SKM-1 treated with dmso at 0.1 percent for 144 hours (cell line): ENCODE measurements around the gene ACOT8.
"Not testable (repeated sequence)": the region's sequence is repeated elsewhere in the genome, so short reads cannot be mapped to it uniquely, and the experiment has no call there.

Experiments used
- DNase-seq: peaks from one replicate; lab custom pipeline; 2025; ENCODE audit not compliant: unreplicated experiment; lab: John Stamatoyannopoulos, UW

The ACOT8 gene

DNA sequence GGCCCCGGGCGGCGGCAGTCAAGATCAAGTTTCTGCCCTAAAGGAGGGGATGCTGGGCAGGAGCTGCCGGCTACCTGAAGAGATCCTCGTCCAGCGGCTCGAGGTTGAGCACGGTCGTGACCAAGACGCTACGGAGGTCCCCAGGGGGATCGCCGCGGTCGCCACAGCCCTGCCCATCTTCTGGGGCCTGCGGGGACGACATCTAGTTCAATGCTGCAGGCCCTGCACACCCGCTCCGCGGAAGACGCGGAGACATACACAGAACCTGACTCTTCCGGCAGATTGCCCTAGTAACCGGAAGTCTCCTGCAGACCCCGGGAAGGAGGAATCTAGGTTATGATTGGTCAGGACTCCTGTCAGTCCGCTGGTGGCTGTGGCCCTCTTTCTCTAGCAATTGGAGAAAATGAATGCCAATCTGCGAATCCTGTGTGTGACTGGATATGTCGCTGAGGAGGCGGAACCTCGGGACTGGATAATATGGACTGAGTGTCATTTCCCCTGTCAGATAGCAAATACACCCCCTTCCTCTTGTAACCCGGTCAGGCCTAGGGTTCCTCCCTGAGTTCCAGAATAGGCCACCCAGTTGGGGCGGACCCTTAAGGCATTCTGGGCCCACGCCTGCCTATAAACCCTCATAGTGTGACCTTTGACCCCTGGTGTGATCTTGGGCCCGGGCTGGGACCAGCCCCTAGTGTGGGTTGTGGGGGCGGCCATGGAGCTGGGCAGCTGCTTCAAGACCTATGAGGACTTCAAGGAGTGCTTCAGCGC is at the start of gene ACOT8, which contains the start of gene ZSWIM3:
ACOT8 (minus strand) TSS at position 279 of the 768 bp plus-strand sequence; CDS start at position 202, 77 bp downstream.
ZSWIM3 (plus strand) TSS at position 501 of the 768 bp plus-strand sequence; CDS start at position 713, 212 bp downstream.
- DNase-seq = peak; percentile 98

DNA sequence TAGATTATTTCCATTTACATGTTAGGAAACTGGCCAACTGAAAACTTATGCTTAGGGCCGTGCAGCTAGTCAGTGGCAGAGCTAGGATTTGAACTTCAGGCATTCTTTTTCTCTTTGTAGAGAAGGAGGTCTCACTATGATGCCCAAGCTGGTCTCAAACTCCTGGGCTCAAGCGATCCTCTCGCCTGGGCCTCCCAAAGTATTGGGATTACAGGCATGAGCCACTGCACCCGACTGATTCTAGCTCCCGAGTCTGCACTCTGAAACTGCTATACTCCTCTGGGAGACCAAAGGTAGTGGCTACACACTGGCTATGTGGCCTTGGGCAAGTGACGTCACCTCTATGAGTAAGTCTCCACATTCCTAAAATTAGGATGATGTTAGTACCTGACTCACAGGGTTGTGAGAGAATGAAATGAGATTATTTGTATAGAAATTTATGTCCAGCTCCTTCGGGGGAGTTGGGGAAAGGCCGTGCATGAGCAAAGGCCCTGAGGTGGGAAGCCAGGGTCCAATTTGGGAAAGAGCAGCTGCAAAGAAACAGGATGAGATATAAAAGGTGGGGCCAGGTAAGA is 48.4 kb upstream of the ACOT8 start:
- no peak for DNase-seq

DNA sequence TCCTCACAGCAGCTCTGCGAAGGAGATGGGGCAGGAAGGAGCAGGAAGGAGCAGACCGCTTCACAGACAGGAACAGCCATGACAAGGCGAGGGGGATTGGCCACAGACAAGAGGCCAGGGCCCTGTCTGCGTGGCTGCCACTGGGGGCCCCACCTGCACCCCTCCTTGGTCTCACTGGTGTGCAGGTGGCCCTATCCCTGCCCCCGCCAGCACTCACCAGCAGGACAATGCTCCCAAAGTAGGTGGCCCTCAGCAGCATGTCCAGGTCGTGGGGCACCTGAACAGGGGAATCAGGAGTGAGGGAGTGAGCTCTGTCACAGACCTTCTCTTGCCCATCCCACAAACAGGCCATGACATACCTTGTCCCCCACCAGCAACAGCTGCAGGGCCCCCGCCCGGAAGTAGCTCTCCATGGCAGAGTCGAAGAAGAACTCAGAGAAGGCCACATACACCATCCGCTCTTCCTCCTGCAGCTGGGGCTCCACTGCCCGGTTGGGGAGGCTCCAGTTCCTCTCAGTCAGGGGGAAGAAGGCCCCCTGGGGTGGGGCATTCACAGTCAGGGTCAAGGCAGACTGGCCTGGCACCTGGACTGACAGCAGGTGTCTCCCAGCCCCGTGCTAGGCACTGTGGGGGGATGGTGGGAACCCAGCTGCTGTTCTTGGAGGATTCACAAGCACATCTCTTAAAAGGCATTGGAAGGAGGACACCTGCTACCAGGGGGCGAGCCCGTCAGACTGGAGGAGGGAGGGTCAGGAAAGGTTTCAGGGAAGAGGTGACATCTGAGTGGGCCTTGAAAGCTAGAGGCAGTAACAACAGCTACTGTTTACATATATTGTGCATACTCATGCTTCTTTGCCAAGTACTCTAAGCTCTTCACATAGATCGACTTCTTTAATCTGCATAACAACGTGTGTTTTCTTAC is 47.7 kb upstream of the ACOT8 start:
- DNase-seq = no peak

DNA sequence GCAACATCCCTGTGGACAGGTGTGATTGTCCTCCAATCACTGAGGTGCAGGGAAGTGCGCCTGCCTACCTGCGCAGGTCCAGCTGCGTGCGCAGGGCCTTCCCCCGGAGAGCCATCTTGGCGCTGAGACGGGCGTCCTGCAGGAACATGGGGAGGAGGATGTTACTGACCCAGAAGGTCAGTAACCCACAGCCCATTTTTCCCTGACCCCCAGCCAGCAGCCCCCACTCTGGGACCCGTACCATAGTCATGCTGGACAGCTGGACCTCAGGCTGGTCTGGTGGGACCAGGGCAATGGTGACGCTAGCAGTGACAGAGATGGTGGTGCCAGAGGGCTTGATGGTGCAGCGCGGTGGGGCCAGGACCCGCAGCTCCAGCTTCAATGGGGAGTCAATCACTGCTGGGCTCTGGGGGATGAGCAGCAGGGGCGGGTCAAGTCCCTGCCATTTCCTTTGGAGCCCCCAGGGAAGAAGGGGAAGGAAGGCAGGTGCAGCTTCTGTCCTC is 45.1 kb upstream of the ACOT8 start:
- no peak for DNase-seq

DNA sequence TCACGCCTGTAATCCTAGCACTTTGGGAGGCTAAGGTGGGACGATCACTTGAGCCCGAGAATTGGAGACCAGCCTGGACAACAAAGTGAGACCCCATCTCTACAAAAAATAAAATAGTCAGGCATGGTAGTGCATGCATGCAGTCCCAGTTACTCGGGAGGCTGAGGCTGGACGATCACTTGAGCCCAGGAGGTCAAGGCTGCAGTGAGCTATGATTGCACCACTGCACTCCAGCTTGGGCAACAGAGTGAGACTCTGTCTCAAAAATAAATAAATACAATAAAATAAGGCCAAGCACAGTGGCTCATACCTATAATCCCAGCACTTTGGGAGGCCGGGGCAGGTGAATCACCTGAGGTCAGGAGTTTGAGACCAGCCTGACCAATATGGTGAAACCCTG is 44.1 kb upstream of the ACOT8 start:
- not testable (repeated sequence) for DNase-seq

DNA sequence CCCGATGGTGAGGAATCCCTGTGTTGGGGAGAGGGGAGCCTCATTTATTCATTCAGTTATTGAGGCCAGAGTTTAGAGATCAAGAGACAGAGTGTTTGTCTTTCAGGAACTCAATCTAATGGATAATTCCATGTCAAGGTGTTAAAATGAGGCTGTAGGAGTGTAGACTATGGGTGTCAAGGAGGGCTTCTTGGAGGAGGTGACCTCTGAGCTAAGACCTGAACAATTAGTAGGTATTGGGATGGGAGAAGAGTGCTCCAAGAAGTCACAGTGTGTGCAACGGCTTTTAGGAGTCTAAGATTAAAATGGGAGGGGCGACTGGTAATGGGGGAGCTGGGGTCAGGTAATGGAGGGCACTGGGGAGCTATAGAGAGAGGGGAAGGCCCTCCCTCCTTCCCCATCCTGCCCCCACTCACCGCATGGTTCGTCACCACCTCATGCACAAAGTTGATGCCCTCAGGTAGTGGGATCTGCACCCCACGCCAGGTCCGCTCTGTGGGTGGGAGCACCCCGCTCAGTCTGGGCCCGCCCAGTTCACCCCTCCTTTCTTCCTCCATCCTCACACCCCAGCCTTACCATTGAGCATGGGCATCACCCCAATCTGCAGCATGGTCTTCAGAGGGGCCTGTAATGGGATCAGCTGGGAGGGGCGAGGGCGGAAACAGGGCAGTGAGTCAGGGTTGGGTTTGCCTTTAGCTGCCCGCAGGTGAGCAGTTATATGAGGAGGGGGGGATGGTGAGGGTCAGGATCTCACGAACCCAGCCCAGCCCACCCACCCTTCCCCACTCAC is 42.0 kb upstream of the ACOT8 start:
- DNase-seq = no peak

DNA sequence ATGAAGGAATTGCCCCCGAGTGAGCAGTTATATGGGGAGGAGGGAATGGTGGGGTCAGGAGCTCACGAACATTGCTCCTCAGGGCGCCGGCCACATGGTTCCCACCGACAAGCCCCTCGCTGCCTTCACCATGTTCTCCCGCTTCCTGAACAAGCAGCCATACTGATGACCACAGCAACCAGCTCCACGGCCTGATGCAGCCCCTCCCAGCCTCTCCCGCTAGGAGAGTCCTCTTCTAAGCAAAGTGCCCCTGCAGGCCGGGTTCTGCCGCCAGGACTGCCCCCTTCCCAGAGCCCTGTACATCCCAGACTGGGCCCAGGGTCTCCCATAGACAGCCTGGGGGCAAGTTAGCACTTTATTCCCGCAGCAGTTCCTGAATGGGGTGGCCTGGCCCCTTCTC is 41.1 kb upstream of the ACOT8 start:
- DNase-seq = no peak

DNA sequence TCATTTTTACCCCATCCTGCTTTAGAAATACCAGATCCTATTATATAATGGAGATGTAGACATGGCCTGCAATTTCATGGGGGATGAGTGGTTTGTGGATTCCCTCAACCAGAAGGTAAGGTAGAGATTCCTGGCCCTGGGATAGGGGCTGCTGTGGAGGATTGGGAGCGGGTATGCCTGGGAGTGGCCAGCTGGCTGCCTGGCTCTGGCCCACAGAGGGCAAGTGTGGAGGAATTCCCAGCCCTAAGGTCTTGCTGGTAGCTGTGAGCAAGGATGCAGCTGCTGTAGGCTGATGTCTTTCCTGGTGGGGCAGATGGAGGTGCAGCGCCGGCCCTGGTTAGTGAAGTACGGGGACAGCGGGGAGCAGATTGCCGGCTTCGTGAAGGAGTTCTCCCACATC is 40.5 kb upstream of the ACOT8 start:
- DNase-seq = no peak

DNA sequence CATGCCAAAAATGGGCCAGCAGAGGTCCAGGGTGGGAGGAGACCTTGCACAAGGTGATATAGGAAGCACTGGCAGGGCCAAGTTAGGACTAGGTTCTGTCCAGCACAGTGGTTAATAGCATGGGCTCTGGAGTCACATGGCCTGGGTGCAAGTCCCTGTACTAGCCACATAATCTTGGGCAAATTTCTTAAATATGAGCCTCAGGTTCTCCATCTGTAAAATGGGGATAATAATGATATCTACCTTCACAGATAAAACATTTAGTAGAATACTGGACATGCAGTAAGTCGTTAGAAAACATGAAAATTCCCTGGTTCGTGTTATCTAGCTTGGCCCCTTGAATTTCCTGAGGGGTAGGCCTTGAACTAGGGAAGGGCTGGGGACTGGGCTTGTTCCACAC is 40.1 kb upstream of the ACOT8 start:
- no peak for DNase-seq

DNA sequence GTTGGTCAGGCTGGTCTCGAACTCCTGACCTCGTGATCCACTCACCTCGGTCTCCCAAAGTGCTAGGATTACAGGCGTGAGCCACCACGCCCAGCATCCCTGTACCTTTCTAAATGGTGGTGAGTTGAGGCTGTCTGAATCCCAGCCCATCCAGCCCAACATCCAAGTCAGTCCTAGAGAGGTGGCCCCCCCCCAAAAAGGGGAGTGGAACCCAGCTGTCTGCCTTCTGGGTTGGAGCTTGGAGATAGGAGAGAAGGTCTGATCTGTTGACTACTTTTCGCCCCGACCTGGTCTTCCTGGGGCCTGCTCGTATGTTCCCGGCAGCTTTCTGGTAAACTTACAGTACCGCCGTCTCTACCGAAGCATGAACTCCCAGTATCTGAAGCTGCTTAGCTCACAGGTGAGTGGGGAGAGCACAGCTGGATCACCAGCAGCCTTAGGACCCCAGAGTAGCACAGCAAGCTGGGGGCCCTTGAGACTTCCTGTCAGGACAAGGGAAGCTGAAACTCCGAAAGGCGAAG is 39.5 kb upstream of the ACOT8 start:
- DNase-seq = no peak

DNA sequence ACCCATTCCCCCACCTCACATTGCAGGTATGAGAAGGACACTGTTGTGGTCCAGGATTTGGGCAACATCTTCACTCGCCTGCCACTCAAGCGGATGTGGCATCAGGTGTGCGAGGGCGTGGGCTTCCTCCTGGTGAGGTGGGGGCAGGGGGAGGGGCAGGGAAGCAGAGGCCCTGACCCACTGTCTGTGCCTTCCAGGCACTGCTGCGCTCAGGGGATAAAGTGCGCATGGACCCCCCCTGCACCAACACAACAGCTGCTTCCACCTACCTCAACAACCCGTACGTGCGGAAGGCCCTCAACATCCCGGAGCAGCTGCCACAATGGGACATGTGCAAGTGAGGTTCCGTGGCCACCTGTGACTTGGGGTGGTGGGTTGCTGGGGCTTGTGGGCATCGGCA is 37.6 kb upstream of the ACOT8 start:
- DNase-seq = no peak

DNA sequence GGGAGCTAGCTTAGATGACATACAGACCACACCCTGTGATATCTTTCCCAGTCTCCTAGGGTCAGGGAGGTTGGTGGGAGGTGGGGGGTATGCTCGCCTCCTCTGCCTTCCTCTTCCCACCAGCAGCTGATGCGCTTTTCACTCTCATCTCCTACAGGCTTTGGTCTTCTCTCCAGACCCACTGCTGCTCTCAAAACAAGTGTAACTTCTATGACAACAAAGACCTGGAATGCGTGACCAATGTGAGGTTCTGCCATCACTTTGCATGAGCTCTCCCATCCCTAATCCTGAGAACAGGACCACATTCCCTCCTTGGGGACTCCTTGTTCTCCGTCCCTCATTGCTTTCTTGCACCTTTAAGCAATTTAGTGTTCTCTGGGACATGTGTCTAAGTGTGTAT is 36.6 kb upstream of the ACOT8 start:
- no peak for DNase-seq

DNA sequence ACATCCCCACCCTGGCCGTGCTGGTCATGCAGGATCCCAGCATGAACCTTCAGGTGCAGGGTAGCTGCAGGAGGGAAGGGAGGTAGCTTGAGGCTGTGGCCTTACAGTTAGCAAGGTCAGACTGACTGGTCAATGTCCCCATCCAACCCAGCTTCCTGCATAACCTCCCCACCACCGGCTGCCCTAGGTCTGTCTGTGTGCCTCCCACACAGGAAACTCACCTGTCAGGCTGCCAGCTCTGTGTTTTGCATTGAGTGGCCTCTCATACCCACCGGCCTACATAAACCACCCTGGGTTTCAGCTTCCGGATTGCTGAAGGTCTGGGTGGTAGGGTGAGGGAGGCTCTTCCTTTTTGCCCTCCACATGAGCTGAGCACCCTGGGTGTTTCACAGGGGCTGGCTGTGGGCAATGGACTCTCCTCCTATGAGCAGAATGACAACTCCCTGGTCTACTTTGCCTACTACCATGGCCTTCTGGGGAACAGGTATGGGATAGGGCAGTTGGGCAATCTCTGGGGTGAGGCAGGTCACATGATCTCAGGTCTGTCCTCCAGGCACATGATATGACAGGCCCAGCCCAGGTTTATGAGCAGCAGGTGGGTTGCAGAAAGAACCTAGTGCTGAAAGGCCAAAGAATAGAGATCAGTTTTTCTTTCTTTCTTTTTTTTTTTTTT is 35.8 kb upstream of the ACOT8 start:
- no peak for DNase-seq

DNA sequence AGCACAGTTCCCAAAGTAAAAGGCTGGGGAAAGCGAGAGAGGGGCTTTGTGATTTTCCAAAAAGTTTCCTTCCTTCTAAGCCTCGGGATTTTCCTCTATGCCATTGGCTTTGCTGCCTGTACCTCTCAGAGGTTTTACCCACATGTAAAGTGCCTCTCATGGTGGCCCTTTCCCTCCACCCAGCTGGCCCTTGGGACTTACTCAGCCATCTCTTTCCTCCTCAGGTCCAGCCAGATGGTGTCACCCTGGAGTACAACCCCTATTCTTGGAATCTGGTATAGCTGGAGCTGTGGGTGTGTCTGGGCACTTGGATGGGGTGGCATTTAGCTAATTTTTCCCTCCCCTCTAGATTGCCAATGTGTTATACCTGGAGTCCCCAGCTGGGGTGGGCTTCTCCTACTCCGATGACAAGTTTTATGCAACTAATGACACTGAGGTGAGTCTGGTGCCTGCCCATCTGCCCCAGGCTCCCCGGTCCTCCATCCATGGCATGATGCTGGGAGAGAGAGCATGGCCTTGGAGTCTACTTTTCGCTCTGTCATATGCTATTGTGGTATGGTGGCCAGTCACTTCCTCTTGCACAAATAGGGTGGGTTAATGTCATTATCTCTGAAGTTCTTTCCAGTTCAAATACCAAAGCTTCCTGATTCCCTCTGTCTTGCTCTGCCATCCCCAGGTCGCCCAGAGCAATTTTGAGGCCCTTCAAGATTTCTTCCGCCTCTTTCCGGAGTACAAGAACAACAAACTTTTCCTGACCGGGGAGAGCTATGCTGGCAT is 35.0 kb upstream of the ACOT8 start:
- no peak for DNase-seq

DNA sequence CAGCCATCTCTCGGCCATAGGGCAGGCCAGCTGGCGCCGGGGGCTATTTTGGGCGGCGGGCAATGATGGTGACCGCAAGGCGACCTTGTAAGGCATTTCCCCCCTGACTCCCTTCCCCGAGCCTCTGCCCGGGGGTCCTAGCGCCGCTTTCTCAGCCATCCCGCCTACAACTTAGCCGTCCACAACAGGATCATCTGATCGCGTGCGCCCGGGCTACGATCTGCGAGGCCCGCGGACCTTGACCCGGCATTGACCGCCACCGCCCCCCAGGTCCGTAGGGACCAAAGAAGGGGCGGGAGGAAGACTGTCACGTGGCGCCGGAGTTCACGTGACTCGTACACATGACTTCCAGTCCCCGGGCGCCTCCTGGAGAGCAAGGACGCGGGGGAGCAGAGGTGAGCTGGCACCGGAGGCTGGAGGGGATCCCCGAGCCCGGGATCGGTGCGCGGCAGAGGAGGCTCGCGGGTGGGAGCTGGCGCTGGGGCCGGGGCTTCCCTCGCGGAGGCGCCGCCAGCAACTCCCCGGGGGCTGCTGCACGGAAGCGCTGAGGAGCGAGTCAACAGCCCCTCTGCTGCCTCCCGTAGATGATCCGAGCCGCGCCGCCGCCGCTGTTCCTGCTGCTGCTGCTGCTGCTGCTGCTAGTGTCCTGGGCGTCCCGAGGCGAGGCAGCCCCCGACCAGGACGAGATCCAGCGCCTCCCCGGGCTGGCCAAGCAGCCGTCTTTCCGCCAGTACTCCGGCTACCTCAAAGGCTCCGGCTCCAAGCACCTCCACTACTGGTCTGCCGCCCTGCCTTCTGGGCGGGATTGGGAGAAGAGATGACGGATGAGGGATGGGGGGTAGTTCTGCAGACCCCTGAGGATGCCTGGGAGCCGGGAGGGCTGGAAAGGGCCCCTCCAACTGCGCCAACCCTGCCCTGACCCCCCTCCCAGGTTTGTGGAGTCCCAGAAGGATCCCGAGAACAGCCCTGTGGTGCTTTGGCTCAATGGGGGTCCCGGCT is 34.1 kb upstream of the ACOT8 start, which contains the start of the genes CTSA and NEURL2:
CTSA (plus strand) TSS at position 351 of the 999 bp plus-strand sequence; CDS start at position 585, 234 bp downstream.
NEURL2 (minus strand) TSS at position 224 of the 999 bp plus-strand sequence; CDS start at position 7, 217 bp downstream.
- peak; percentile 76 for DNase-seq

DNA sequence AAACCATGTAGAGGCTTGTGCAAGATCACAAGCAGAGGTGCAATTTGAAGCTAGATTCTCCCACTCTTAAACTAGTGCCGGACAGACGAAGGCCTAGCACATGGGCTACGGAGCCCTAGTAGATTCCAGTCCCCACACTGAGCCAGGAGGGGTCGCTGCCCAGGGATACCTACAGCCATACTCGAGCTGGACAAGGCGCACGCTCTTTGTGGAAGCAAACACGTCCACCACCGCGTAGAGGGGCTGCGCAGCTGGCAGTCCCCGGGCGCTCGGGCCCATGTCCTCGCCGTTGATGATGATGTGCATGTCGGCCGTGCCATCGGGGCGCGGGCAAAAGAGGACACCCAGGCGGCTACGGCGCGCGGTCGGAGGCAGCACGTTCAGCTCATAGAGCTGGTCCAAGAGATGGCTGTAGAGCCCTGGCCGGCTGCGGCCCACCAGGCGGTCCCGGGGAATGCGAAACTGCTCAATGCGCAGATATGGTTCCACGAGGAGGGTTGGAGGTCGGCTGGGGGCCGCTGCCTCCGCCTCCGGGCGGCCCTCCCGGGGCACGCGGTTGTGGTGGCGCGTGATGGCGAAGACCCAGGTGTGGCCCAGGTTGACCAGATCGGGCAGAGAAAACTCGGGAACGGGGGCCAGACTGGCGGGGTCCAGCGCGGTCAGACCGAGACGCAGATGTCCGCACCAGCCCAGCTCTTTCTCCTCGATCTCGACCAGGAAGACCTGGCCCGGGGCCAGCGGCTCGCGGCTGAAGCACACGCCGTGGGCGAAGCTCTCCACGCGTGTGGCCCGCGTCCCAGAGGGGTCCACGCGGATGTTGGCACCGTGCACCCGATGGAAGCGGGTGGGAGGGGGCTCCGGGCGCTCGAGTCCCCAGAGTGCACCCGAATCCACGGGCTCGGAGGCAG is 33.1 kb upstream of the ACOT8 start:
- DNase-seq = no peak

DNA sequence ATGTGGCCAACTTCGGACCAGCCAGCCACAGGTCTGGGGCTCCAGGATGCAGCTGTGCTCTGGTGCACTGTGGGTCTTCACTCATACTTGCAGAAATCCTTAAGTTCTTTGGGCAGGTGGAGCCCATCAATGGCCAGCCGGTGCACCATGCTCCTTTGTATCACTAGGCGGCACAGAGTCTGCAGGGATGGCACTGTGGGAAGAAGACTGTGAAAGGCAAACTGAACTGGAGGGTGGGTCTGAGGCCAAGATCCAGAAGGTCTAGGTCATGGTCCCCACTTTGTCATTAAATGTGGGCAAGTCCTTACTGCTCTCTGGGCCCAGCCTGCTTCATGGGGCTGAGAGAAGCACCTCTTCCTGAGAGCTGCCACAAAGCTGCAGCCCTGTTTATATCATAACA is 31.5 kb upstream of the ACOT8 start:
- DNase-seq = no peak
